Brain pericyte (primary cell): Measurements from ENCODE around the gene CDK14.

Experiments used
- DNase-seq: peaks from one replicate; pipeline ENCODE4 v3.0.0-alpha.2; 2012; ENCODE audit warnings: low read depth, low spot score

CDK14 gene

DNA sequence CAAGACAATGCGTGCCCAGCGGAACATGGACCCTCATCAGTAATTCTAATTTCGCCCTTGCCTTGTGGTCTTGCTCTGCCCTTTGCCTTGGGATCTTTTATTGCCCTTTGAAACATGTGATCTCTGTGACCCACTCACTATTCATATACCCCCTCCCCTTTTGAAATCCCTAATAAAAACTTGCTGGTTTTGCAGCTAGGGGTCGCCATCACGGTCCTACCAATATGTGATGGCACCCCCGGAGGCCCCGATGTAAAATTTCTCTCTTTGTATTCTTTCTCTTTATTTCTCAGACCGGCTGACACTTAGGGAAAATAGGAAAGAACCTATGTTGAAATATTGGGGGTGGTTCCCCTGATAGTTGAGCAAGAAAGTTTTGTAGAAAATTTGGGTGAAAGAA lies 242.7 kb downstream of the CDK14 start:
- no peak for DNase-seq

DNA sequence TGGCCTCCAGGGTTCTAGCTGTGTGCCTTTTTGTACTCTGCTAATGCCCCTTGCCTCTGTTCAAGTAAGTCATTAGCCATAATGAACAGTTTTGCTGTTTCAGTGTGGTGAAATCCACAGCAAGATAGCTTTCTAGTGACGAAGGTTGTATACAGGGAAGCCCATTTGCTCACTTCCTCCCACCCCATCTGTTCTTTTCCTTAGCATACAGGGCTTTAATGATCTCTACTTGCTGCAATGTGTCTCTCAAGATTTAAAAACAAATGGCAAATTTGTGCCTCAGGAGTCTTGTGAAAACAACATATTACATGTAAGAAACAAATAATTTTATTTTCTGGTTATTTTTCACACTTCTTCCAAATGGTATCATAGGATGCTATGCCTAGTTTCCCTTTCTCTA lies 243.2 kb downstream of the CDK14 start:
- DNase-seq = no peak

DNA sequence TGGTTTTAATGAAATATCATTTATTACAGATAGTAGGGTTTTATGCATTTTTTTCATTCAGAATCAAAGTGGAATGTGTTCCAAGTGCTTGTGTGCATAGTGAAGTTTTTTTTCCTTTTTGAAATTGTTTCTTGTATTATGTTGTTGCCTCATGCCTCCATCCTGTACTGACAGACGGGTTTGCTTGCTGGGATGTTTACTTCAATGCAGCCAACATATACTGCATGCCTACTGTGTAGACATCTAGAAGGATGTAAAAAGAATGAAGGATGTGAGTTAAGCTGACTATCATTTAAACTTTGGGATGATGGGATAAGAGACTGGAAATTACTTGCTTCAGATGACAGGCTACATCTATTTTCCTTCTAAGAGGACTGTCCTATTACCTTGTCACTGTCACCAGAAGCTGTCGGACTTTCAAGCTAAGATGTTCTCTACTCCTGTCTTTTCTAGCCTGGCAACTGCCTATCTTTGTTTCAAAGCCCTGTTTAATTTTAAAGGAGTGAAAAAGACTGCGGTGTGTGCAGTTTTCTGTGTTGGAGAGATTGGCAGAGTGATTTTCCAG lies 243.7 kb downstream of the CDK14 start:
- no peak for DNase-seq

DNA sequence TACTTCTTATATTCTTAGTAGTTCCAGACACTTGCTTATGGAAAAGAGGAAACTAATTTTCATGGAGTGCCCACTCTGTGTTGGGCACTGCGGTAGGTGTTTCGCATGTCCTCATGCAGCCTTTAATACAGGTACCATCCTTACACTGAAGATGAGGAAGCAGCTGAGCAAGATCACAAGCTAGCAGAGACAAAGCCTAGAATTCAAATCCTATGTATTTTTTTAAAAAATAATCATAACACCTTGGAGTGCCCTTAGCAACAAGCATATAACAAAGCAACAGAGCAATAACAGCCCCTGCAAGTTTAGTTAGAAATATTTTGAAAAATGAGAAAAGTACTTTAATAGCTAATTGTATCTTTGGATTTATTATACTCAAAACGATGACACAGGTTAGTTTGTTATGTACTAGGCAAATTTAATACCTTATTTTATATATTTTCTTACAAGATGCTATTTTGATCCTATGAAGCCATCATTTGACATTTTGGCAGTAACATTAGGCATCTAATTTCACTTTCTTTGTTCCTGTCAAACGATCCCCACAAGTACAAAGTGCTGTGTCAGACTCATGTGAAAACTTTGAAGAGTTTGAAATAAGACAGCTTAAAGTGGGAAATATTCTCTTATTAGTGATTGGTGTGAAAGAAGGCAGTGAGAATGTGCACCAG lies 245.8 kb downstream of the CDK14 start:
- DNase-seq = no peak

DNA sequence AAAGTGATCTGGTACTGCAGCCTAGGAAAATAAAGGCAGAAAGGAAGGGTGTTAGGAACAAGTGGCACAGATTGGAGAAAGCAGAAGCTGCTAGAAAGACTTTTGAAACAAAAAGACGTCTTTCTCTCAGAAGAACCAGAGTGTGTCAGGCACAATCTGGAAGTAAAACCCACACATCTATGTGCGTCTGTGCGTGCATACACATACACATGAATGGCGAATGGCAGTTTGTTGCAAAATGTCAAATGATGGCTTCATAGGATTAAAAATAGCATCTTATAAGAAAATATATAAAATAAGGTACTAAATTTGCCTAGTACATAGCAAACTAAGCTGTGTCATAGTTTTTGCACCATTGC lies 246.3 kb downstream of the CDK14 start:
- DNase-seq = no peak

DNA sequence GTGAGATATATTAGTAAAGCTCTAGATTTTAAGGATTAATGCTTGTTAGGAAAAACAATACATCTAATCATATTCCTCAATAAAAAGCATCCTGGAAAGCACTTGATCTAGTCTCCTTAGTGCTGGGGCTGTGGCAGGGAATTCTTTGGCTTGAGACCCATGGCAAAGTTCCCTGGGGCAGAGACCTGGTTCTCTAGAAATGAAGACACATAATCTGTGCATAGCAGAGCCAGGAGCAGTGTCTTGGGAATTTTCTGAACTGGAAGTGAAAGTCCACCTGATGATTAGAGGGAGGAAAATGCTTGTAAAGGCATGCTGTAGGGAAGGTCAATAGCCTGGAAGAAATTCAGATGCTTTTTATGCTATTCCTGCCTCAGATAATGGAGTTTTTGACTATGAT lies 247.4 kb downstream of the CDK14 start:
- DNase-seq = no peak

DNA sequence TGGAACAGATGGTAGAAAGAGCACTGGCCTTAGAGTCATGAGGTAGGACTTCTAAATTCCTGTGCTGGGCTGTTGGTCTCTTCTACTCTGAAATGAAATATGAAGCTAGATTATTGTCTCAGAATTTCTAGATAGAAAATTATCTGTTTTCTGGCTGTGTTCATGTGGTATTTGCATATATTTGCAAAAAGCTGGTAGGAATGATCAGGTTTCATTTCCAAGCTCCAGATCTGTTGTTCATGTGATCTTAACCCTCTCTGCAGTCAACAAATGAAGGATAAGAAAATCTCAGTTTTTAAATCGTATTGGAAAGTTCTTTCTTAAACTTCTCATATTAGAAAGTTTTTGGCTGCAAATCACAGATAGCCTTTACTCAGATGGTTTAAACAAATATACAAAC lies 248.3 kb downstream of the CDK14 start:
- no peak for DNase-seq

DNA sequence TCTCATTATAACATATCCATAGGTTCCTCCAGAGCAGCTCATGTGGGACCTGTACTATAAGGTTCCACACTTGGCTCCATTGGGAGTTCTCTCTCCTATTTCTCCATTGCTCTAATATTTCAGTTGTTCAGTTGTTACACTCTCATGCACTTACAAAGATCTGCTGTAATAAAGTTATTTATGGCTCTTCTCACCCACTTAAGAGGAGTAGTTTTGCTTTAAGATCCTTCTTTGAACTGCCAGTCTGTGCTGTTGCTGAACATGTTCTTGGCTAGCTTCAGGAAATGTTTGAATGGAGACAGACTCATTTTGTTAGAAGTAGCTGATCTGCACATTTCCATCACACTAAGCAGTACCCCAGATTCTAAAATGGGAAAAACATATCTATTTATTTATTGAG lies 250.1 kb downstream of the CDK14 start:
- DNase-seq = no peak

DNA sequence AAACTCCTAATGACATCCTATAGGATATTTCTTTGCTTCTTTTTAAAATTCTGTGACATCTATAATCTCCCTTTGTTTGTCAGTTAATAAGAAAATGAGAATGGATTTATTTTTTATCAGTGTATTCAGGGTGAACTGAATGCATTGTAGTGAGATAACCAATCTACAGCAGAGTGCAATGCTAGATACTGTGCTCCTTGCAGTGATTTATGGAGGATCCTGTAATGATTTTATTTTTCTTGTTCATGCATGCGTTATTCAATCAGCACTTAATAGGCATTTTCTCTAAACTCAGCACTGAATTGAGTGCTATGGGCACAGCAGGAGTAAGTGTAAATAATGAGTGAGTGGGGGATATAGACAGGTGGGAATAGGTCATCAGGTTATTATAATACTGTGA lies 253.9 kb downstream of the CDK14 start:
- no peak for DNase-seq

DNA sequence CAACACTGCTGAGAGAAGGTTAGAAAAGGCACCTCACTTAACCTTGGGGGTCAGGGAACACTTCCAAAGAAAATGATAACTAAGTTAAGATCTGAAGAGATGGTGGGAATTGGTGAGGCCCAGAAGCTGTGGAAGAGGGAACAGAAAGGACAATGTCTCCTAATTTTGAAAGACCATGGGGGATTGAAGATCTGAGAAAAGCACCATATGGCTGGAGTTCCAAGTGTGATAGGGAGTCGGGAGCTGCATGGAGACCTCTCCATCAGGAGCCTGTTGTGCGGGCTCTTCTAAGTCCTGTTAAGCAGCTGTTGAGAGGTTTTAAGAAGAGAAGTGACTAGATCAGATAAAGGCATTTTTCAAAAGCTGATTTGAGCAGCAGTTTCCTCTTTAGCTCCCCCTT lies 254.3 kb downstream of the CDK14 start:
- DNase-seq = no peak

DNA sequence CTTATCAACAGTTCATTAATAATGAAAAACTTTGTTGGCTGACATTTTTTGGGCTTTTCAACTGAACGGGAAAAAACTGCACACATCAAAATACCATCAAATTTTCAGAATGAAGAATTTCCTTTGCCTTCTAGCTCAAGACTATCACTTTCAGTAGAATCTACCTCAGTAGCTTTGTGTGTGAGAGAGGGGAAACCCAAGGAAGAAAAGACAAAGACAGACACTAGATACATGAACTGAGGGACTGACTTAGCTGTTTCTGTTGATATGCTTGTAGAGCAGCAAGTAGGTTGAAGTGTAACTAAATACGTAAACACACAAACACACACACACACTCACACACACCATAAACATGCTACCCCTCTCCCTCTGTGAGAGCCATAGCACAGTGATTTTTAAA lies 257.1 kb downstream of the CDK14 start:
- no peak for DNase-seq

DNA sequence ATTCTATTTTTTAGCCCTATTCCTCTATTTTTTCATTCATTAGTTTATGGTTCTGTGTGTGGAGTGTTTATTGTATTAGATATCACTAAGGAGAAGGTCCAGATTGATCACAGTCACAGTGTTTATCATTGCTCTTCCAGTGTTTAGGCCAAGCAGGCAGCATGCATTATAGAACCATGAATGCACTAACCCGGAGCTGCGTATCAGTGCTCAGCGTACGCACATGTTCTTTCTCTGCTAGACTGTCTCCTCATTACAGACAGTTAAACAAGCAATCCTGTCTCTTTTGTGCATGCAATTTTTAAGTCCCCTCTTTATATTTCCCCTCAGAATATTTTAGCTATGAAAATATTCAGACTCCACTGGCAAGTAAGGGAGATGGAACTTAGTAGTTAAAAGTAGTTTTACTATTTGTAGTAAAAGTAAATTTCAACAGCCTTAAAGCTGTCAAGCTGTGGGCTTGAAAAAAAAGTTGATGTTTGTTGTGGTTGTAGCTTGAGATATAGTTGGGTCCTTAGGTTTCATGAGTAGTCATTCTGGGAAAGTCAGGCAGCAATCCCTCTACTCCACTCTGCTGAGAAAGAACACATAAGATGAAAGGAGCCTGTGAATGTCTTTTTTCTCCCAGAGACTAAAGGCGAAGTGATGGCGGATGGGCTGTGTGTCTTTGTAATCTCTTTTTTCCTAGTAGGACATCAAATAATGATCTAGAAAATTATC lies 260.4 kb downstream of the CDK14 start:
- no peak for DNase-seq

DNA sequence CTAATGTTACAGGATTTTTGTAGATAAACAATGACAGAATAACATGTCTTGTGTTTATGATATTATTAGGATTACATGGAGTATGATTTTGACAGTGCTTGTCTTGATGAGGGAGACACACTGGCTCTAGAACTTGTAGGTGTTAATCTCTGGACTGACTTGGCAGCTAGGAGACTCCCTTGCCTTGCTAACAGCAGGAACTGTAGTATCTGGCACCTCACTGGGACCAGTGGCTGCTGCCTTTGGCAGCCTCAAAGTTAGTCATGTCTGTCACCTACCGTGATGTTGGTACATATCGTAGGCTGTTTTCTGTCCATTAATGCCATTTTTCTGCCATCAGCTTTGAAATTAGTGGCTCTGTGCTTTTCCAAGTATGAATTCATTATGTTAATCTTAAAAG lies 261.5 kb downstream of the CDK14 start:
- DNase-seq = no peak

DNA sequence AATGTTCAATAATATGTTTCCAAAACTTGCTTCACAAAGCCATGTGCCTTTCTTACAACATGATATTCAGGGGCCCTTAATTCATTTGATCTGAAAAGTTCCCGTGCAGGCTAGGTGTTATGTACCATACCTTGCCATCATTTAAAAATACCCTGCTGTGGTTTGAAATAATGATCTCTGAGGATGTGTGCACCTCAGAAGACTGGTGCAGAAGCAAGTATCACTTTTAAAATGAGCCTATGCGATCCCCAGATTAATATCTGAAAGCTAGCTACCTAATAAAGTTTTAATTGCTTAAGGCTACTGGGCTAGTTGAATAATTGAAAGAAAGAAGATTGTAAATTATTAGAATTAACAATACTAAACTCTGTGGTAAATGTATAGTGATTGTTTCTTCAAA lies 262.4 kb downstream of the CDK14 start:
- DNase-seq = no peak

DNA sequence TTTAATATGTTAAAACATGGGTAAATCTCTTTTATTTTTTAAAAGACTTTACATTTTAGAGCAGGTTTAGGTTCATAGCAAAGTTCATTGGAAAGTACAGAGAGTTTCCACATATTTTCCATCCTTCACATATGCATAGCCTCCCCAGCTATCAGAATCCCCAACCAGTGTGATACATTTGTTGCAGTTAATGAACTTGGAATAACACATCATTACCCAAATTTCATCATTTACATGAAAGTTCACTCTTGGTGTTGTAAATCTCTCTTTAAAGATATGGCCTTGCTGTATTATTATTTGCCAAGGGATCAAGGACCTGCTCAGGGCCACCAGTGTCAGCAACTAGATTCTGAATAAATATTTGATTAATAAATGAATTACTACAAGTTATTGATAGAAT lies 263.4 kb downstream of the CDK14 start:
- DNase-seq = no peak

DNA sequence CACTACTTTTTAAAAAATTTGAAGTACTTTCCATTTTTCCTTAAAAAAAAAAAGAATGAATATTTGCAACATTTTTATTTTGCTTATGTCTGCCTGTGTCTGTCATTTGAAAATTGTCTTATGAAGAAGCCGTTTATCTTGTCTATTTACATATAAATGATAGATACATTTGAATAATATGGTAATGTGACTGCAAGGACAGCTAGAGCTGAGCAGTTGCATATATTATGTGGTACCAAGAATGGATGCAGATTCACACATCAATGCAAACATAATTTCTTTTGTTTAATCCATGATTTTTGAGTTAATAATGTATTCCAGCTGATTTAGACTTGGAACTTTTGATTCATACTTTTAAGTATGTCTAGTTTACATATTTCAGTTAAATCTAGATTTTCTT lies 268.0 kb downstream of the CDK14 start:
- no peak for DNase-seq

DNA sequence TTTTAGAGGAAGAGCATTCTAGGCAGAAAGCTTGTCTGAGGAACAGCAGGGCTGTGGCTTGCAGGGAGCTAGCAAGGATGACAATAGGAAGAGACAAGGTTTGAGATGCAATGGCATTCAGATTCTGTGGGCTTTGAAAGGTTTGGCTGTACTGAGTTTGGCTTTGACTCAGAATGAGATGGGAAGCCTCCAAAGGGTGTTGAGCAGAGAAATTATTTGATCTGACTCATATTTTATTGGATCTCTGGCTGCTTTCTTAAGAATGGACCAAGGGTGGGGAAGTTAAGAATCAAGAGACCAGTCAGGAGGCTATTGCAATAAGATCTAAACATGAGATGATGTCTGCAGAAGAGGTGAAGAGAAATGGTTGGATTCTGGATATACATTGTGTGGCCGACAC lies 273.2 kb downstream of the CDK14 start:
- no peak for DNase-seq

DNA sequence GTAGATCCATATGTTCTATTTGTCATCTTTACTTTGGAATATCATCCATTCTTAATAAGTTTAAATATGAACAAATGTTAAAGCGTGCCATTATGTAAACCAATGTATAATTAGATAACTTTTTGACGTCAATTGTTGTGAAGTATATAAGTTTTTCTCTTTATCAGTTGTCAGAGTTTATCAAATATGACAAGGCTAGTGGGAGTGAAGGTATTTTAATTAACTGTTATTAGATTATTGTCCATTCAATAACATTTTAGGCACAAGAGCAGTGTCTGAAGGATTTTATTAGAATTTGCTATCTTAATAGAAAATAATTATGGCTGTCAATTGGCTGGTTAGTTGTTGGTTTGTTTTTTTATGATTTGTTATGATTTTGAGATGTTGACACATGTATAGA lies 280.6 kb downstream of the CDK14 start:
- no peak for DNase-seq

DNA sequence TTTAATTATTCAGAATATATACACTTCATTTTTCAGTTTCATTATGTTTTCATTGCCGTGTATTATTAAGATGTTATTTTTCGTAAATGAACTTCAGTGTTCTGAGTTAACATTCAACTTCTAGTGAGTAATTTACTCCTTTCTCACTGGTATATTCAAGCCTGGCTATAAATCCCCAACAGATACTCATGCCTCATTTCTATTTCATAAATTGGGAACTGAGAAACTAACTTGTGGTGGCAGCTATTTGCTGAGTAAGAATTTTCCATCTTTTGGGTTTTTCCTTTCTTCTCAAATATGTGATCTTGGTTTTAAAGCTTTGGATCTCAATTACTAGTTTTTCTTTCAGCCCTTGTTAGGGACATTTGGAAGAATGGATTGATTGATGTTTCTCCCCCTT lies 281.1 kb downstream of the CDK14 start:
- no peak for DNase-seq

DNA sequence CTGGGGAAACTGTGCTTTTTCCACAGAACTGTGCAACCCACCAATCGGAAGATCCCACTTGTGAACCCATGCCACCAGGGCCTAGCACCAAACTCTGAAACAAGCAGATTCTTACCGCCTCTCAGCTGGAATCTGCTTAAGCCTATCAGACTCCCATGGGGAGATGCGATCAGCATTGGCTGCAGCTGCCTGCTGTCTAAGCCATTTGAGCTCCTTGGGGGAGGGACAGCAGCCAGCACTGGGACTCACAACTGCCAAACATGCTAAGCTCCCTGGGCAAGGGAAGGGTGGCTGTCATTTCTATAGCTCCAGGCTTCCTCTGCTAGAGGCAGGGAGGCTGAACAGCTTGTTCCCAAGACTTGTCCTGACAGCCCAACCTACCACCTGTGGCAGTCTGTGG lies 283.8 kb downstream of the CDK14 start:
- no peak for DNase-seq

DNA sequence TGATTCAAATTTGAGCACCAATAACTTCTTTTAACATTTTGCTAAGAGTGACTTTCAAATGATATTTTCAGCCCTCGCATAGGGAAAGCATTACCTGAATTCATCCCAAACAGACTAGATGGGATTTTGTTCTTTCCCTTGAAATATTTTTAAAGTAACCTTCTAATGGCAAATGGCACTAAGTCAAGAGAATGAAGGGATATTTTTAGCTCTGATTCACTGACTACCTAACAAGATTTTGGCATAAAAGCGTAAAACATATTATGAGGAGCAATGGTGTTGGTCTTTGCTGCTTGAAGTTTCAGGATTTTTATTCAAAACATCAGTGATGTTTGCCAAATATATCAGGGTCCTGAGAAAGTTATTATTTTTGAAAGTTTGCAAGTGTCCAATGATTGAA lies 290.3 kb downstream of the CDK14 start:
- no peak for DNase-seq

DNA sequence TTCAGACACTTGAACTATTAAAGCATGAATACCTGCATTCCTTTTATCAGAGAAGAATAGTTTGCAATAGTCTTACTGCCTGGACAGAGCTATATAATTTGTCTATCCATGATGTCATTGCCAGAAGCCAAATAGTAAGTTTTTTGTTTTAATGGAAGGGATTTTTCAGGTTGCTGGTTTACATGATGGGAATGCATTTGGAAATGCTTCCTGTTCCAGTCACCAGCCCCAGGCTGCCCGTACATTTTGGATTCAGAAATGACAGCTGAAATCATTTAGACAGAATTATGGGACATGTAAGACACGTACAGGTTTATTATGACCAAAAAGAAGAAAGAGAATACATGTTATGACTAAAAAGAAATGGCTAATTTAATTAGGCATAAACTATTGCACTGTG lies 293.1 kb downstream of the CDK14 start:
- DNase-seq = no peak

DNA sequence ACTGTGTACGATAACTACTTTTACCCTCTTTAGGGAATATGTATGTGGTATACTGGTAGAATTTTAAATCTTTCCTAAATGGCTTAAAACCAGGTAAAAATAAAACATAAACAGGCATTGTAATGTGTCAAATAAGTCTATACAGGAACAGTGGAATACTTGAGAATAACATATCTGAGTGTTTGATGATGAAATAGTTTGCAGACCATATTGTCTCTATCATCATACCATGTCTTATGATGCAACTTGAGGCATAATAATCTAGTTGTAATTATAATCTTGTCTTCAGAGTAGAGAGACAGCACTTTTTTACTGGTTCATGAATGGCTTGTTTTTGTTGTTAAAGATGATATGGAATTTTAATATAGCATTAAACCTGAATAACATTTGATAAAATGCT lies 293.5 kb downstream of the CDK14 start:
- DNase-seq = no peak

DNA sequence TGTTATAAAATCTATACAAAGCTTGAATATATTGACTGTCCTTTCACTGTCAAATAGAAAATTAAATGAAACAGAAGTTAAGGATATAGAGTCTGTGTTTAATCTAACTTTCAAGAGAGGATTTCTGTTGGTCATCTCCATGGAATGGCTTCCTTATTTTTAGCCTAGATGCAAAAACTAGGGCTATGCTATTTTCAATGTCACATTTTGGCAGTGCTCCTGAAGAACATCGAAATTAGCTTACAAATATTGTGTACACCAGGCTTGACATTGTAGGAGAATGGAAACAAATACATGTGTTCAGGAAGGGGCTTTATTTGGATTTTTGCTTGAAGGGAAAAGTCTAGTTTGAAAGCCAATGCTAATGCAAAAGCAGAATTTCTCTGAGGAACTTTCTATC lies 295.4 kb downstream of the CDK14 start:
- no peak for DNase-seq
